GM12878 (cell line): ENCODE results near the gene MATN1. TPM values are rescaled to one million over a fixed set of nuclear protein-coding genes. Genes with fewer than 3 reads are reported as not detected.

Experiments used
- ATAC-seq: fragments of 200-7000 bp; cut with Tn5 transposase; 3 replicates; pipeline ENCODE4 v1.9.1; 2020; ENCODE audit warnings: mild to moderate bottlenecking, moderate library complexity
- BruUV-seq: library from RNA; stranded (reverse); fragments of 400-500 nt; replicated peaks from 2 replicates; lab custom pipeline; 2021; lab: Mats Ljungman, UMichigan
- CTCF ChIA-PET: fragments of 300-600 bp; sonication (Branson Sonifier 250); formaldehyde crosslinking; extraction: SDS; loops from one replicate; lab custom pipeline; 2021; ENCODE audit warnings: inconsistent platforms; lab: Yijun Ruan, JAX
- POLR2A ChIA-PET: fragments of 350-600 bp; formaldehyde crosslinking; extraction: SDS; loops from one replicate; lab custom pipeline; 2021; ENCODE audit warnings: inconsistent platforms; lab: Charles Lee
- RAD21 ChIA-PET: fragments of 300-600 bp; sonication (Branson Sonifier 250); formaldehyde crosslinking; loops from one replicate; lab custom pipeline; 2023; ENCODE audit warnings: antibody characterized with exemption; ENCODE audit not compliant: unreplicated experiment; lab: Charles Lee
- SMC1A ChIA-PET: fragments of 300-600 bp; sonication (Branson Sonifier 250); formaldehyde crosslinking; loops from one replicate; lab custom pipeline; 2023; ENCODE audit not compliant: unreplicated experiment, uncharacterized antibody; lab: Charles Lee
- DNase-seq: peaks from one replicate; pipeline ENCODE4 v3.0.0-alpha.2; 2011; ENCODE audit warnings: low read depth, low spot score
- FAIRE-seq: peaks from 3 replicates; lab custom pipeline; 2011; peaks lifted over from hg19 to GRCh38; lab: Jason Lieb, UNC
- H2AFZ ChIP-seq: 2 replicates; pipeline ENCODE4 v1.6.0; 2011; ENCODE audit warnings: low read depth, low read length, control low read depth; ENCODE audit not compliant: control insufficient read depth
- H3K27ac ChIP-seq: 2 replicates; pipeline ENCODE4 v1.5.1; 2011; ENCODE audit warnings: control low read depth; ENCODE audit not compliant: control insufficient read depth, insufficient read depth
- H3K27me3 ChIP-seq, 2 experiments: replicated peaks in 1 of 2; 2 replicates each; pipeline versions ENCODE4 v1.6.0 to v1.6.1; 2011; ENCODE audit warnings: low read length in 1 of 2; ENCODE audit not compliant: control insufficient read depth in 2 of 2, insufficient read depth in 2 of 2
- H3K36me3 ChIP-seq, 2 experiments: 2 replicates each; pipeline ENCODE4 v1.5.1; 2011; ENCODE audit warnings: low read length in 1 of 2; ENCODE audit not compliant: control insufficient read depth in 2 of 2, insufficient read depth in 2 of 2
- H3K4me1 ChIP-seq: 2 replicates; pipeline ENCODE4 v1.6.1; 2011; ENCODE audit warnings: mild to moderate bottlenecking, low read length, moderate library complexity, mixed read lengths; ENCODE audit not compliant: control insufficient read depth, insufficient read depth
- H3K4me2 ChIP-seq: 2 replicates; pipeline ENCODE4 v1.6.0; 2011; ENCODE audit warnings: control low read depth; ENCODE audit not compliant: control insufficient read depth, insufficient read depth
- H3K4me3 ChIP-seq: fragments of 200-600 bp; sonication (generic); 2 replicates; pipeline ENCODE4 v1.5.1; 2016
- H3K79me2 ChIP-seq: 2 replicates; pipeline ENCODE4 v1.6.0; 2011; ENCODE audit warnings: low read length; ENCODE audit not compliant: control insufficient read depth, insufficient read depth
- H3K9ac ChIP-seq: 2 replicates; pipeline ENCODE4 v1.8.0; 2011; ENCODE audit warnings: low read length, control low read depth, mixed read lengths; ENCODE audit not compliant: control insufficient read depth, insufficient read depth
- H3K9me3 ChIP-seq: replicated peaks from 3 replicates; pipeline ENCODE4 v1.5.1; 2011; ENCODE audit warnings: mild to moderate bottlenecking, low read length; ENCODE audit not compliant: control insufficient read depth, insufficient read depth
- H4K20me1 ChIP-seq: 2 replicates; pipeline ENCODE4 v1.6.0; 2011; ENCODE audit not compliant: control insufficient read depth, insufficient read depth
- MYB ChIP-seq: fragments of 150-350 bp; IDR thresholded peaks from 2 replicates; pipeline ENCODE4 v1.6.1; 2014; ENCODE audit warnings: mild to moderate bottlenecking, low read depth, low read length, borderline replicate concordance
- RELA ChIP-seq: fragments of 450-650 bp; IDR thresholded peaks from 2 replicates; pipeline ENCODE4 v1.8.0; 2014; ENCODE audit warnings: borderline replicate concordance; ENCODE audit not compliant: partially characterized antibody
- SIN3A ChIP-seq: IDR thresholded peaks from 2 replicates; pipeline ENCODE4 v1.6.1; 2012; ENCODE audit warnings: low read depth, low read length, improper control_type of control experiment
- SMAD5 ChIP-seq: IDR thresholded peaks from 2 replicates; pipeline ENCODE4 v1.6.1; 2016; ENCODE audit warnings: antibody characterized with exemption, low read depth
- ZNF24 ChIP-seq: fragments of 450-650 bp; IDR thresholded peaks from 2 replicates; pipeline ENCODE4 v1.6.1; 2017; ENCODE audit warnings: antibody characterized with exemption, mild to moderate bottlenecking
- WGBS: methylation state at CpG from one replicate; pipeline ENCODE4 v1.1.6; 2016; ENCODE audit warnings: low lambda C conversion rate; ENCODE audit not compliant: insufficient replicate concordance, insufficient coverage; ENCODE audit errors: missing lambda C conversion rate; 5-methylcytosine and 5-hydroxymethylcytosine counted together
- in situ Hi-C: fragments of 300-500 bp; cut with MboI; formaldehyde crosslinking; loops from 9 replicates; pipeline ENCODE4 v1.14.3; 2018; ENCODE audit warnings: mixed read lengths
- intact Hi-C: fragments of 100-400 bp; cut with micrococcal nuclease; formaldehyde crosslinking; loops from one replicate; pipeline ENCODE4 v1.14.2; 2022; ENCODE audit not compliant: unreplicated experiment
- polyA plus RNA-seq, 11 experiments: library from polyadenylated mRNA; depleted of rRNA in 4 of 11; unstranded in 6 of 11; stranded (reverse) in 5 of 11; fragments of >200 nt; fragmentation: Nextera tagmentation in 4 of 11; fragmentation: Illumina TruSeq in 1 of 11; extraction: Ambion mirVana in 4 of 11; extraction: Trizol in 1 of 11; gene quantifications; 1 replicate in 1 of 11; 2 replicates in 10 of 11; pipeline versions ENCODE4 v1.2.1 to v1.2.3, GENCODE V29; 2011 to 2016; ENCODE audit warnings: inconsistent platforms in 2 of 11, missing spikeins in 2 of 11, low read depth in 1 of 11
- total RNA-seq, 4 experiments: library from RNA; depleted of rRNA in 3 of 4; stranded (reverse); fragments of >200 nt in 3 of 4; fragmentation: Illumina TruSeq in 1 of 4; extraction: Trizol in 1 of 4; gene quantifications; 2 replicates each; pipeline versions ENCODE4 v1.2.1 to v1.2.3, GENCODE V29; 2013 to 2021
- TF ChIP-seq, protein P1 (sequence below), 3 experiments: IDR thresholded peaks in 2 of 3; conservative IDR thresholded peaks in 1 of 3; 2 replicates each; pipeline ENCODE4 v1.5.1; 2011; ENCODE audit warnings: low read depth in 3 of 3, low read length in 3 of 3, mild to moderate bottlenecking in 3 of 3, control low read depth in 2 of 3, moderate library complexity in 2 of 3, inconsistent platforms in 1 of 3, mixed read lengths in 1 of 3; ENCODE audit not compliant: control insufficient read depth in 2 of 3, insufficient read depth in 1 of 3; ENCODE audit errors: extremely low read depth in 1 of 3

MATN1 gene
- total and polyA plus RNA-seq, 10 of the 15 experiments (the other 5 are each of a cell fraction or from before 2014, with no cell fraction given) = 0.04 to 0.50 (median 0.10) TPM; not detected in 1

DNA sequence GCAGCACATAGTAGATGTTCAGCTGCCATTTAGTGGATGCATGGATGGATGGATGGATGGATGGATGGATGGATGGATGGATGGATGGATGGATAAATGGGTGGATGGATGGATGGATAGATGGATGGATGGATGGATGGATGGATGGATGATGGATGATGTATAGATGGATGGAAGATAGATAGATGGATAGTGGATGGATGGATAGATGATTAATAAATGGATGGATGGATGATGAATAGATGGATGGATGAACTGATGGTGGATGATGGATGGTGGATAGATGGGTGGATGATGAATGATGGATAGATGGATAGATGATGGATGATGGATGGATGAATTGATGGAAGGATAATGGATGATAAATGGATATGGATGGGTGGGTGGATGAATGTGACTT is 20.6 kb downstream of the MATN1 start (continued):
- TF ChIP-seq, protein P1, sequence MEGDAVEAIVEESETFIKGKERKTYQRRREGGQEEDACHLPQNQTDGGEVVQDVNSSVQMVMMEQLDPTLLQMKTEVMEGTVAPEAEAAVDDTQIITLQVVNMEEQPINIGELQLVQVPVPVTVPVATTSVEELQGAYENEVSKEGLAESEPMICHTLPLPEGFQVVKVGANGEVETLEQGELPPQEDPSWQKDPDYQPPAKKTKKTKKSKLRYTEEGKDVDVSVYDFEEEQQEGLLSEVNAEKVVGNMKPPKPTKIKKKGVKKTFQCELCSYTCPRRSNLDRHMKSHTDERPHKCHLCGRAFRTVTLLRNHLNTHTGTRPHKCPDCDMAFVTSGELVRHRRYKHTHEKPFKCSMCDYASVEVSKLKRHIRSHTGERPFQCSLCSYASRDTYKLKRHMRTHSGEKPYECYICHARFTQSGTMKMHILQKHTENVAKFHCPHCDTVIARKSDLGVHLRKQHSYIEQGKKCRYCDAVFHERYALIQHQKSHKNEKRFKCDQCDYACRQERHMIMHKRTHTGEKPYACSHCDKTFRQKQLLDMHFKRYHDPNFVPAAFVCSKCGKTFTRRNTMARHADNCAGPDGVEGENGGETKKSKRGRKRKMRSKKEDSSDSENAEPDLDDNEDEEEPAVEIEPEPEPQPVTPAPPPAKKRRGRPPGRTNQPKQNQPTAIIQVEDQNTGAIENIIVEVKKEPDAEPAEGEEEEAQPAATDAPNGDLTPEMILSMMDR (IDR thresholded peaks at IDR 0.05 in 2 of 3, conservative IDR thresholded peaks at IDR 0.05 in 1 of 3; ENCODE audit: control insufficient read depth in 2 of 3, extremely low read depth in 1 of 3, insufficient read depth in 1 of 3, low read depth in 3 of 3, low read length in 3 of 3) = no peak
- TF ChIP-seq ZNF24 = no peak
- no peak for TF ChIP-seq SMAD5
- TF ChIP-seq, all 136 proteins: peak for 0

- Histone ChIP-seq H2AFZ (no peak overlapping the region), H3K9me3 (no peaks in the 10 kb centered on the region), H3K4me2 (no peak overlapping the region), H3K27me3 (peaks cover 0 to 3% of the 10 kb centered on the region in 2 experiments; a peak in 2 of 4 replicates), H3K9ac (no peak overlapping the region), H3K27ac (no peak overlapping the region), H3K4me3 (no peak overlapping the region), H3K36me3 (no peaks in the 10 kb centered on the region), H3K4me1 (no peaks in the 10 kb centered on the region; the same call in 1 of the 2 replicates), H3K79me2 (no peaks in the 10 kb centered on the region), H4K20me1 (no peaks in the 10 kb centered on the region)
- RAD21 ChIA-PET = no interaction called here
- ATAC-seq = no peak
- BruUV-seq = no TSS peak
- POLR2A ChIA-PET = no interaction called here
- intact Hi-C loops (no loop called here), in situ Hi-C loops (no loop called here)
- FAIRE-seq = no peak
- CTCF ChIA-PET = no interaction called here
- no peak for TF ChIP-seq RELA
- no peak for TF ChIP-seq MYB
- TF ChIP-seq SIN3A = no peak
- 22% methylated on average over 2 of the region's 2 CpGs for WGBS
- no peak for DNase-seq
- SMC1A ChIA-PET = no interaction called here
Observed at GRCh38 chr1:30701258-30701633, 22.1 kb downstream of the MATN1 start.
